Activated T-cell treated with anti-CD3 and anti-CD28 coated beads, Interleukin-2, amount 50 U/mL, for 72 hours (primary cell): Measurements from ENCODE around the gene DTNBP1. TPM values are rescaled to one million over a fixed set of nuclear protein-coding genes. Genes with fewer than 3 reads are reported as not detected.
A peak's percentile ranks its signal among the peaks of the same experiment; 100 is the strongest.
"Not testable (repeated sequence)": the region's sequence is repeated elsewhere in the genome, so short reads cannot be mapped to it uniquely, and the experiment has no call there.

Source experiments
- ATAC-seq, 2 donors: fragments of 150-1000 bp; cut with Tn5 transposase; replicated peaks in 1 of 2; 2 replicates each; pipeline ENCODE4 v1.10.0; 2021; ENCODE audit warnings: moderate library complexity in 2 of 2, mild to moderate bottlenecking in 1 of 2
- DNase-seq, 2 donors: peaks; one replicate each; pipeline ENCODE4 v3.0.0; 2021 to 2022; ENCODE audit warnings: mixed read lengths in 1 of 2
- H3K27ac Mint-ChIP-seq: one replicate; pipeline ENCODE4 v1.8.0; 2022; ENCODE audit warnings: mild to moderate bottlenecking, moderate library complexity, mixed read lengths
- H3K27me3 Mint-ChIP-seq: one replicate; pipeline ENCODE4 v1.8.0; 2022; ENCODE audit warnings: low read depth, mixed read lengths
- H3K36me3 Mint-ChIP-seq, 2 donors: one replicate each; pipeline ENCODE4 v1.8.0; 2022; ENCODE audit warnings: mixed read lengths in 2 of 2, mild to moderate bottlenecking in 1 of 2; ENCODE audit not compliant: insufficient read depth in 2 of 2
- H3K4me1 Mint-ChIP-seq: one replicate; pipeline ENCODE4 v1.8.0; 2022; ENCODE audit warnings: low read depth, mixed read lengths
- H3K4me3 Mint-ChIP-seq, 2 donors: one replicate each; pipeline ENCODE4 v1.8.0; 2022; ENCODE audit warnings: mild to moderate bottlenecking in 2 of 2, mixed read lengths in 2 of 2, moderate library complexity in 2 of 2
- H3K9me3 Mint-ChIP-seq, 2 donors: one replicate each; pipeline ENCODE4 v1.8.0; 2022; ENCODE audit warnings: mixed read lengths in 2 of 2
- total RNA-seq, 2 donors: library from RNA; stranded (reverse); gene quantifications; one replicate each; pipeline ENCODE4 v1.2.3, GENCODE V29; 2022

DTNBP1 gene
- total RNA-seq, 2 donors from 2014 or later = 24.5 to 27.1 TPM

- Mint-ChIP-seq H3K9me3 (no peaks in the 10 kb centered on the region), H3K4me3 (no peak overlapping the region), H3K36me3 (no peaks in the 10 kb centered on the region), H3K27ac (no peak overlapping the region), H3K27me3 (peaks cover 24% of the 10 kb centered on the region), H3K4me1 (no peaks in the 10 kb centered on the region)
- DNase-seq (no peak), ATAC-seq (no peak)
These were observed 19.1 kb upstream of the DTNBP1 start for GRCh38 chr6:15681946-15682345.

- no peaks in the 10 kb centered on the region for H3K9me3 Mint-ChIP-seq
- DNase-seq = no peak
- no peaks in the 10 kb centered on the region for H3K4me1 Mint-ChIP-seq
- H3K27ac Mint-ChIP-seq = no peak overlapping the region
- peaks cover 19% of the 10 kb centered on the region for H3K27me3 Mint-ChIP-seq
- no peak for ATAC-seq
- no peak overlapping the region for H3K4me3 Mint-ChIP-seq
- no peaks in the 10 kb centered on the region for H3K36me3 Mint-ChIP-seq
These were observed 15.7 kb upstream of the DTNBP1 start for GRCh38 chr6:15678514-15678913.

- no peaks in the 10 kb centered on the region for H3K4me1 Mint-ChIP-seq
- H3K9me3 Mint-ChIP-seq = no peaks in the 10 kb centered on the region
- DNase-seq = no peak
- H3K4me3 Mint-ChIP-seq = no peak overlapping the region
- H3K27me3 Mint-ChIP-seq = peaks cover 21% of the 10 kb centered on the region
- H3K27ac Mint-ChIP-seq = no peak overlapping the region
- ATAC-seq = no peak
- no peaks in the 10 kb centered on the region for H3K36me3 Mint-ChIP-seq
These were observed 15.0 kb upstream of the DTNBP1 start for GRCh38 chr6:15677822-15678221.

GRCh38 chr6:15675536-15676220 is 12.8 kb upstream of the DTNBP1 start:
- H3K4me3 Mint-ChIP-seq = no peak overlapping the region
- H3K36me3 Mint-ChIP-seq = no peaks in the 10 kb centered on the region
- H3K9me3 Mint-ChIP-seq = no peaks in the 10 kb centered on the region
- H3K4me1 Mint-ChIP-seq = no peaks in the 10 kb centered on the region
- ATAC-seq (no peak), DNase-seq (no peak)
- H3K27ac Mint-ChIP-seq = no peak overlapping the region
- peaks cover 29% of the 10 kb centered on the region for H3K27me3 Mint-ChIP-seq

GRCh38 chr6:15674690-15675386 is 12.0 kb upstream of the DTNBP1 start:
- Mint-ChIP-seq H3K4me1 (no peaks in the 10 kb centered on the region), H3K36me3 (no peaks in the 10 kb centered on the region), H3K27me3 (peaks cover 35% of the 10 kb centered on the region), H3K27ac (no peak overlapping the region), H3K9me3 (no peaks in the 10 kb centered on the region), H3K4me3 (no peak overlapping the region)
- ATAC-seq (no peak), DNase-seq (no peak)

- H3K27ac Mint-ChIP-seq = no peak overlapping the region
- H3K36me3 Mint-ChIP-seq = no peaks in the 10 kb centered on the region
- peaks cover 42% of the 10 kb centered on the region for H3K27me3 Mint-ChIP-seq
- DNase-seq (no peak), ATAC-seq (no peak)
- H3K4me3 Mint-ChIP-seq = no peak overlapping the region
- no peaks in the 10 kb centered on the region for H3K9me3 Mint-ChIP-seq
- no peaks in the 10 kb centered on the region for H3K4me1 Mint-ChIP-seq
These were observed 10.8 kb upstream of the DTNBP1 start for GRCh38 chr6:15673666-15674065.

- no peak overlapping the region for H3K27ac Mint-ChIP-seq
- DNase-seq (no peak), ATAC-seq (no peak)
- H3K27me3 Mint-ChIP-seq = peaks cover 38% of the 10 kb centered on the region
- H3K4me1 Mint-ChIP-seq = no peaks in the 10 kb centered on the region
- no peak overlapping the region for H3K4me3 Mint-ChIP-seq
- no peaks in the 10 kb centered on the region for H3K36me3 Mint-ChIP-seq
- no peaks in the 10 kb centered on the region for H3K9me3 Mint-ChIP-seq
These were observed 10.0 kb upstream of the DTNBP1 start for GRCh38 chr6:15672818-15673217.

GRCh38 chr6:15672291-15672690 is 9.5 kb upstream of the DTNBP1 start:
- DNase-seq = no peak
- peaks cover 33% of the 10 kb centered on the region for H3K27me3 Mint-ChIP-seq

GRCh38 chr6:15668918-15669317 is 6.1 kb upstream of the DTNBP1 start:
- Mint-ChIP-seq H3K27me3 (peaks cover 38% of the 10 kb centered on the region), H3K4me3 (no peak overlapping the region), H3K27ac (no peak overlapping the region), H3K36me3 (no peaks in the 10 kb centered on the region), H3K9me3 (no peaks in the 10 kb centered on the region), H3K4me1 (no peaks in the 10 kb centered on the region)
- DNase-seq (no peak), ATAC-seq (no peak)

More at GRCh38 chr6:15672291-15672690, 9.5 kb upstream of the DTNBP1 start:
- no peak overlapping the region for H3K27ac Mint-ChIP-seq
- ATAC-seq = no peak
- H3K9me3 Mint-ChIP-seq = no peaks in the 10 kb centered on the region
- no peaks in the 10 kb centered on the region for H3K36me3 Mint-ChIP-seq
- H3K4me3 Mint-ChIP-seq = no peak overlapping the region
- no peaks in the 10 kb centered on the region for H3K4me1 Mint-ChIP-seq

- H3K4me1 Mint-ChIP-seq, H3K9me3 Mint-ChIP-seq, H3K4me3 Mint-ChIP-seq, ATAC-seq, DNase-seq, H3K27ac Mint-ChIP-seq, H3K36me3 Mint-ChIP-seq: not testable (repeated sequence)
- peaks cover 31% of the 10 kb centered on the region for H3K27me3 Mint-ChIP-seq
These were observed 4.1 kb upstream of the DTNBP1 start for GRCh38 chr6:15666896-15667295.

- peaks cover 0 to under 1% of the 10 kb centered on the region in 2 donors for H3K36me3 Mint-ChIP-seq
- peaks cover 14% of the 10 kb centered on the region for H3K4me1 Mint-ChIP-seq
- H3K27me3 Mint-ChIP-seq = peaks cover 24% of the 10 kb centered on the region
- H3K9me3 Mint-ChIP-seq = no peaks in the 10 kb centered on the region
- ATAC-seq = no peak
- H3K27ac Mint-ChIP-seq = no peak overlapping the region
- H3K4me3 Mint-ChIP-seq = no peak overlapping the region
- no peak for DNase-seq
These were observed 2.4 kb upstream of the DTNBP1 start for GRCh38 chr6:15665237-15665636.

- Mint-ChIP-seq H3K9me3 (no peaks in the 10 kb centered on the region), H3K4me1 (peaks cover 34% of the 10 kb centered on the region), H3K4me3 (peak overlapping the region; percentile 59 to 75), H3K36me3 (peaks cover 0 to 3% of the 10 kb centered on the region in 2 donors), H3K27ac (peak overlapping the region; percentile 15), H3K27me3 (peaks cover 12% of the 10 kb centered on the region)
- DNase-seq = peak in 1 of 2 donors; percentile 2
- ATAC-seq = no peak
These were observed 473 bp upstream of the DTNBP1 start for GRCh38 chr6:15663130-15663871.

- peaks cover 0 to 3% of the 10 kb centered on the region in 2 donors for H3K36me3 Mint-ChIP-seq
- peak overlapping the region; percentile 20 for H3K27ac Mint-ChIP-seq
- H3K9me3 Mint-ChIP-seq = no peaks in the 10 kb centered on the region
- H3K27me3 Mint-ChIP-seq = peaks cover 12% of the 10 kb centered on the region
- ATAC-seq (no peak), DNase-seq (no peak)
- peak overlapping the region; percentile 75 to 81 for H3K4me3 Mint-ChIP-seq
- peaks cover 47% of the 10 kb centered on the region for H3K4me1 Mint-ChIP-seq
These were observed 939 bp downstream of the DTNBP1 start for GRCh38 chr6:15661853-15662325.
